ENCODE data around the gene RASGRF1.

Gene RASGRF1

GRCh38 chr15:79089890-79090486 lies 592 bp downstream of the RASGRF1 start:
- no peak overlapping the region for H3K27ac ChIP-seq
- no peak for TF ChIP-seq CTCF (conservative IDR thresholded peaks at IDR 0.05; ENCODE audit: low read depth)
- no peak for DNase-seq (ENCODE audit: low spot score)
- ChIA-PET CTCF (no interaction called here), POLR2A (ENCODE audit: low non-redundant PET) (no interaction called here)

- CTCF ChIA-PET = interaction anchor here (0.6 to 1.2 kb wide), 2 partner anchors 17 to 849 kb away, joined by 3 read pairs; no protein-coding TSS in a partner anchor
- no peak for TF ChIP-seq CTCF (conservative IDR thresholded peaks at IDR 0.05; ENCODE audit: low read depth)
- DNase-seq (ENCODE audit: low spot score) = no peak
- H3K27ac ChIP-seq = no peak overlapping the region
- POLR2A ChIA-PET (ENCODE audit: low non-redundant PET) = no interaction called here
Observed at GRCh38 chr15:79089331-79089889, 1.2 kb downstream of the RASGRF1 start.

GRCh38 chr15:79088426-79089205 lies 2.0 kb downstream of the RASGRF1 start:
- no peak for DNase-seq (ENCODE audit: low spot score)
- ChIA-PET CTCF (interaction anchor here (1.2 kb wide), 1 partner anchor 16 kb away, joined by 3 read pairs; no protein-coding TSS in a partner anchor), POLR2A (ENCODE audit: low non-redundant PET) (no interaction called here)
- no peak for TF ChIP-seq CTCF (conservative IDR thresholded peaks at IDR 0.05; ENCODE audit: low read depth)
- no peak overlapping the region for H3K27ac ChIP-seq

GRCh38 chr15:79086814-79087213 lies 3.8 kb downstream of the RASGRF1 start:
- ChIA-PET CTCF (no interaction called here), POLR2A (ENCODE audit: low non-redundant PET) (no interaction called here)
- TF ChIP-seq CTCF (conservative IDR thresholded peaks at IDR 0.05; ENCODE audit: low read depth) = no peak
- no peak overlapping the region for H3K27ac ChIP-seq
- DNase-seq (ENCODE audit: low spot score) = no peak

GRCh38 chr15:79084308-79084968 lies 6.1 kb downstream of the RASGRF1 start:
- CTCF ChIA-PET = interaction anchor here (1.1 kb wide), 1 partner anchor 56 kb away, joined by 3 read pairs; no protein-coding TSS in a partner anchor
- no peak for DNase-seq (ENCODE audit: low spot score)
- no peak overlapping the region for H3K27ac ChIP-seq
- TF ChIP-seq CTCF (conservative IDR thresholded peaks at IDR 0.05; ENCODE audit: low read depth) = no peak
- POLR2A ChIA-PET (ENCODE audit: low non-redundant PET) = no interaction called here

- ChIA-PET CTCF (interaction anchor here (1.1 kb wide), 1 partner anchor 54 kb away, joined by 3 read pairs; no protein-coding TSS in a partner anchor), POLR2A (ENCODE audit: low non-redundant PET) (no interaction called here)
- H3K27ac ChIP-seq = no peak overlapping the region
- no peak for DNase-seq (ENCODE audit: low spot score)
- TF ChIP-seq CTCF (conservative IDR thresholded peaks at IDR 0.05; ENCODE audit: low read depth) = no peak
Observed at GRCh38 chr15:79083154-79083553, 7.4 kb downstream of the RASGRF1 start.
